Astrocyte of the cerebellum (primary cell): ENCODE measurements around the gene GPR158.

Source experiments
- DNase-seq: peaks from one replicate; pipeline ENCODE4 v3.0.0-alpha.2; 2011; ENCODE audit warnings: low read depth
- H3K4me3 ChIP-seq: 2 replicates; pipeline ENCODE4 v1.5.1; 2011; ENCODE audit warnings: mild to moderate bottlenecking, low read depth, low read length, moderate library complexity
- in situ Hi-C: cut with HindIII; loops from 2 replicates; pipeline ENCODE4 v1.10.0; 2017; ENCODE audit warnings: low sequenced_read_pairs
- TF ChIP-seq, protein P1 (sequence below): IDR thresholded peaks from 2 replicates; pipeline ENCODE4 v1.5.1; 2012; ENCODE audit warnings: low read length, low read depth, moderate library complexity, mild to moderate bottlenecking; ENCODE audit errors: missing control alignments

Gene GPR158

GRCh38 chr10:25467881-25468280 is 293.1 kb downstream of the GPR158 start:
- TF ChIP-seq, protein P1, sequence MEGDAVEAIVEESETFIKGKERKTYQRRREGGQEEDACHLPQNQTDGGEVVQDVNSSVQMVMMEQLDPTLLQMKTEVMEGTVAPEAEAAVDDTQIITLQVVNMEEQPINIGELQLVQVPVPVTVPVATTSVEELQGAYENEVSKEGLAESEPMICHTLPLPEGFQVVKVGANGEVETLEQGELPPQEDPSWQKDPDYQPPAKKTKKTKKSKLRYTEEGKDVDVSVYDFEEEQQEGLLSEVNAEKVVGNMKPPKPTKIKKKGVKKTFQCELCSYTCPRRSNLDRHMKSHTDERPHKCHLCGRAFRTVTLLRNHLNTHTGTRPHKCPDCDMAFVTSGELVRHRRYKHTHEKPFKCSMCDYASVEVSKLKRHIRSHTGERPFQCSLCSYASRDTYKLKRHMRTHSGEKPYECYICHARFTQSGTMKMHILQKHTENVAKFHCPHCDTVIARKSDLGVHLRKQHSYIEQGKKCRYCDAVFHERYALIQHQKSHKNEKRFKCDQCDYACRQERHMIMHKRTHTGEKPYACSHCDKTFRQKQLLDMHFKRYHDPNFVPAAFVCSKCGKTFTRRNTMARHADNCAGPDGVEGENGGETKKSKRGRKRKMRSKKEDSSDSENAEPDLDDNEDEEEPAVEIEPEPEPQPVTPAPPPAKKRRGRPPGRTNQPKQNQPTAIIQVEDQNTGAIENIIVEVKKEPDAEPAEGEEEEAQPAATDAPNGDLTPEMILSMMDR = no peak
- no peak overlapping the region for H3K4me3 ChIP-seq
- DNase-seq = no peak
- in situ Hi-C loops = no loop called here

DNA sequence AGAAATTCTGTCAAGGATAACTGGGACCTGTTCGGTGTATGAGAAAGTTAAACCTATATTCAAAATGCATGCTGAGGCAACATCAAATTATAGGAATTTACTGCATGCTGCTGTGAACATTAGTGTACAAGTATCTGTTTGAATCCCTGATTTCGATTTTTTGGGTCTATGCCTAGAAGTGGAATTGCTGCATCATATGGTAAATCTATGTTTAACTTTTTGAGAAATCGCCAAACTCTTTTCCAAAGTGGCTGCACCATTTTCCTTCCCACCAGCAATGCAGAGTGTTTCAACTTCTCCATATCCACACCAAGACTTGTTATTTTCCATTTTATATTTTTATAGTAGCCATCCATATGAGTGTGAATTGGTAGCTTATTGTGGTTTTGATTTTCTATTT is 306.7 kb downstream of the GPR158 start:
- in situ Hi-C loops = no loop called here
- TF ChIP-seq, protein P1 = no peak
- DNase-seq = no peak
- no peak overlapping the region for H3K4me3 ChIP-seq

- DNase-seq = no peak
- no peak overlapping the region for H3K4me3 ChIP-seq
- TF ChIP-seq, protein P1 = no peak
- in situ Hi-C loops = no loop called here
Measured at GRCh38 chr10:25483999-25484398, 309.2 kb downstream of the GPR158 start.

DNA sequence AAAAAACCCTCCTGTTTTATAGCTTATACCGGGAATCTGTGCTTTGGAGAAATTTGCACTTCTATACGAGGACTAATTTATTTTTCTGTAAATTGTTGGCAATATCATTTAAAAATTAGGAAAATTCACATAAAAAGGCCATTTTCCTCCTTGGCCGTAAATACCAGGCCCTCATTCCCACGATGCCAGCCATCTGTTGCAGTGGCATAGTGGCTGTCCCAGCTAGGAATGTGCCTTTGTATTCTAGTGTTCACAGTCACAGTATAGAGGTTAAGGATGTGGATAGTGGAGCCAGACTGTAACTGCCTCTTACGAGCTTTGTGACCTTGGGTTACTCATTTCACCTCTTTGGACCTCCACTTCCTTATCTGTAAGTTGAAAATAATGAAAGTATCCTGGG is 312.5 kb downstream of the GPR158 start:
- H3K4me3 ChIP-seq = no peak overlapping the region
- TF ChIP-seq, protein P1 = no peak
- DNase-seq = no peak
- in situ Hi-C loops = no loop called here

- in situ Hi-C loops = no loop called here
- no peak overlapping the region for H3K4me3 ChIP-seq
- DNase-seq = no peak
- TF ChIP-seq, protein P1 = no peak
Measured at GRCh38 chr10:25492040-25492439, 317.2 kb downstream of the GPR158 start.

- no peak overlapping the region for H3K4me3 ChIP-seq
- no peak for DNase-seq
- in situ Hi-C loops = no loop called here
- TF ChIP-seq, protein P1 = no peak
Measured at GRCh38 chr10:25492680-25493079, 317.9 kb downstream of the GPR158 start.
